NCI-H1694 treated with DMSO at 0.1 percent for 48 hours (cell line): Measurements from ENCODE around the gene C2CD4D.

Experiments
- DNase-seq: peaks from one replicate; lab custom pipeline; 2025; lab: John Stamatoyannopoulos, UW

The C2CD4D gene

GRCh38 chr1:151834239-151834638 lies 5.4 kb downstream of the C2CD4D start:
- no peak for DNase-seq

- no peak for DNase-seq
Observed at GRCh38 chr1:151833172-151833900, 6.3 kb downstream of the C2CD4D start.

GRCh38 chr1:151832318-151832980 lies 7.2 kb downstream of the C2CD4D start:
- peak; percentile 3 for DNase-seq

GRCh38 chr1:151831605-151832004 lies 8.0 kb downstream of the C2CD4D start, which contains the start of gene RORC:
Gene RORC (minus strand): TSS chr1:151831802. CDS start chr1:151831764, 38 bp downstream.
- DNase-seq: no peak

- no peak for DNase-seq
Observed at GRCh38 chr1:151831256-151831591, 8.4 kb downstream of the C2CD4D start.

GRCh38 chr1:151830055-151830454 lies 9.6 kb downstream of the C2CD4D start:
- no peak for DNase-seq

- DNase-seq: no peak
Observed at GRCh38 chr1:151829352-151830046, 10.1 kb downstream of the C2CD4D start.

GRCh38 chr1:151828921-151829320 lies 10.7 kb downstream of the C2CD4D start:
- no peak for DNase-seq

- no peak for DNase-seq
Observed at GRCh38 chr1:151827853-151828252, 11.8 kb downstream of the C2CD4D start.

GRCh38 chr1:151825751-151826660 lies 13.6 kb downstream of the C2CD4D start:
- DNase-seq: no peak

- DNase-seq: no peak
Observed at GRCh38 chr1:151825204-151825603, 14.4 kb downstream of the C2CD4D start.

GRCh38 chr1:151823175-151823574 lies 16.4 kb downstream of the C2CD4D start:
- DNase-seq: no peak

- DNase-seq: no peak
Observed at GRCh38 chr1:151822404-151822803, 17.2 kb downstream of the C2CD4D start.

GRCh38 chr1:151820940-151821339 lies 18.7 kb downstream of the C2CD4D start:
- DNase-seq: no peak

GRCh38 chr1:151819976-151820623 lies 19.5 kb downstream of the C2CD4D start:
- DNase-seq: no peak

GRCh38 chr1:151819227-151819835 lies 20.3 kb downstream of the C2CD4D start:
- no peak for DNase-seq

GRCh38 chr1:151817353-151817730 lies 22.3 kb downstream of the C2CD4D start:
- no peak for DNase-seq

GRCh38 chr1:151816548-151817352 lies 22.9 kb downstream of the C2CD4D start:
- no peak for DNase-seq

GRCh38 chr1:151815716-151816327 lies 23.8 kb downstream of the C2CD4D start:
- DNase-seq: no peak
